ENCODE data around the gene LRBA. TPM values are rescaled to one million over a fixed set of nuclear protein-coding genes. Genes with fewer than 3 reads are reported as not detected.
A peak's percentile ranks its signal among the peaks of the same experiment; 100 is the strongest.

The LRBA gene
- total and polyA plus RNA-seq, 2 of the 4 experiments (the other 2 are of a cell fraction) = 10.2 to 51.6 TPM

DNA sequence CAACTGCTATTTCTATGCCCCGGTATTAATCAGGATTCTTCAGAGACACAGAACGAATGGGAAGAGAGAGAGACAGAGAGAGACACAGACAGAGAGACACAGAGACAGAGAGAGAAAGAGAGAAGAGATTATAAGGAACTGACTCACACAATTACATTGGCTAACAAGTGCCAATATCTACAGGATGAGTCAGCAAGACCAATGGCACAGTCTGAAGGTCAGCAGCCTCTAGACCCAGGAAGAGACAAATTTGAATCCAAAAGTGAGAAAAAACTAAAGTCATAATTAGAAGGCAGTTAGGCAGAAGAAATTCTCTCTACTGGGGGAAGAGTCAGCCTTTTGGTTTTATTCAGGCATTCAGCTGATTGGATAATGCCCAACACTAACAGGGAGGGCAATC lies 245.8 kb downstream of the LRBA start:
- no TSS peak for BruUV-seq (replicated peaks)
- no peaks in the 10 kb centered on the region for H3K79me1 ChIP-seq (ENCODE audit: low read depth in 1 of 2, low read length in 2 of 2)
- H4K5ac ChIP-seq (ENCODE audit: low read depth, low read length) = no peak overlapping the region
- H3K4ac ChIP-seq (ENCODE audit: low read depth, low read length) = no peak overlapping the region
- TF ChIP-seq NFE2L2 (IDR thresholded peaks at IDR 0.05; ENCODE audit: low read depth, low read length) = peak; percentile 62
- TF ChIP-seq, protein P1, sequence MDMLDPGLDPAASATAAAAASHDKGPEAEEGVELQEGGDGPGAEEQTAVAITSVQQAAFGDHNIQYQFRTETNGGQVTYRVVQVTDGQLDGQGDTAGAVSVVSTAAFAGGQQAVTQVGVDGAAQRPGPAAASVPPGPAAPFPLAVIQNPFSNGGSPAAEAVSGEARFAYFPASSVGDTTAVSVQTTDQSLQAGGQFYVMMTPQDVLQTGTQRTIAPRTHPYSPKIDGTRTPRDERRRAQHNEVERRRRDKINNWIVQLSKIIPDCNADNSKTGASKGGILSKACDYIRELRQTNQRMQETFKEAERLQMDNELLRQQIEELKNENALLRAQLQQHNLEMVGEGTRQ (IDR thresholded peaks at IDR 0.05; ENCODE audit: low read depth, low read length) = no peak
- 0 out of 2 replicates have a peak, but pooled peaks have one; percentile 22 for TF ChIP-seq CEBPB (IDR thresholded peaks at IDR 0.05; ENCODE audit: low read depth, low read length)
- TF ChIP-seq FOS (IDR thresholded peaks at IDR 0.05; ENCODE audit: low read depth, low read length) = peak; percentile 26; the same call in 1 of the 2 replicates
- TF ChIP-seq RCOR1 (IDR thresholded peaks at IDR 0.05; ENCODE audit: insufficient replicate concordance, low read length) = no peak
- TF ChIP-seq BHLHE40 (IDR thresholded peaks at IDR 0.05; ENCODE audit: low read depth, low read length) = no peak
- in situ Hi-C loops (cut with MboI; ENCODE audit: low sequenced_read_pairs) = no loop called here
- no peak overlapping the region for H3K4me3 ChIP-seq (ENCODE audit: insufficient read depth, low read depth, low read length)
- no peak overlapping the region for H4K8ac ChIP-seq (ENCODE audit: low read depth in 2 of 2, low read length in 2 of 2)
- H3K9me3 ChIP-seq (ENCODE audit: control insufficient read depth, insufficient read depth, low read length) = no peaks in the 10 kb centered on the region
- no peaks in the 10 kb centered on the region for H3K9me1 ChIP-seq (ENCODE audit: insufficient read depth, low read length)
- DNase-seq (peak; percentile 70), ATAC-seq (ENCODE audit: low read depth) (peak; percentile 69)
- H3K56ac ChIP-seq (ENCODE audit: extremely low read depth, insufficient read depth, low read length) = no peak overlapping the region
- no peak overlapping the region for H2BK15ac ChIP-seq (ENCODE audit: low read depth, low read length)
- H3K14ac ChIP-seq (replicated peaks; ENCODE audit: low read depth, low read length) = no peak overlapping the region
- no peak overlapping the region for H2AK5ac ChIP-seq (ENCODE audit: low read depth, low read length)
- no peak overlapping the region for H2AFZ ChIP-seq (replicated peaks; ENCODE audit: low read length, poor library complexity)
- H3K36me3 ChIP-seq (ENCODE audit: control insufficient read depth, insufficient read depth, low read length) = no peaks in the 10 kb centered on the region
- no peak overlapping the region for H3K27ac ChIP-seq (ENCODE audit: insufficient read depth, low read length)
- CTCF ChIA-PET = interaction anchor here (0.6 kb wide), 1 partner anchor 294 kb away, joined by 3 read pairs; no protein-coding TSS in a partner anchor
- WGBS, 2 experiments (ENCODE audit: extremely low coverage in 2 of 2, insufficient read length in 1 of 2) = 100% methylated on average over 2 of the region's 2 CpGs; no CpG with 5 or more reads in 1 of the 2 experiments
- no peak overlapping the region for H2BK20ac ChIP-seq (ENCODE audit: low read depth, low read length)
- H4K20me1 ChIP-seq (ENCODE audit: insufficient read depth, low read length) = no peaks in the 10 kb centered on the region
- H3K4me2 ChIP-seq (ENCODE audit: low read depth, low read length) = no peak overlapping the region; the same call in 1 of the 2 replicates
- dilution Hi-C loops (cut with HindIII; ENCODE audit: low sequenced_read_pairs, unreplicated experiment) = no loop called here
- H2AK9ac ChIP-seq (replicated peaks; ENCODE audit: low read depth, low read length, poor library complexity) = no peak overlapping the region
- intact Hi-C loops (cut with micrococcal nuclease) = no loop called here
- no peak overlapping the region for H4K91ac ChIP-seq (ENCODE audit: insufficient read depth, low read depth, low read length)
- H2BK120ac ChIP-seq (ENCODE audit: low read depth, low read length) = no peak overlapping the region
- no peak overlapping the region for H2BK5ac ChIP-seq (ENCODE audit: low read depth, low read length, poor library complexity, severe bottlenecking)
- H3K4me1 ChIP-seq (ENCODE audit: control insufficient read depth, insufficient read depth, low read length) = 0 out of 2 replicates have a peak, but pooled peaks cover 2% of the 10 kb centered on the region
- POLR2A ChIA-PET (ENCODE audit: unreplicated experiment) = no interaction called here
- no peak overlapping the region for H3K9ac ChIP-seq (ENCODE audit: low read depth, low read length)
- H3K27me3 ChIP-seq (ENCODE audit: control insufficient read depth, insufficient read depth, low read length) = no peaks in the 10 kb centered on the region
- no peak overlapping the region for H3K23ac ChIP-seq (ENCODE audit: low read depth, low read length)
- no peak overlapping the region for H3K18ac ChIP-seq (ENCODE audit: low read depth, low read length)
